ENCODE data around the gene MAD1L1. TPM values are rescaled to one million over a fixed set of nuclear protein-coding genes. Genes with fewer than 3 reads are reported as not detected.

The MAD1L1 gene
- total and polyA plus RNA-seq, 2 of the 8 experiments (the other 6 are each of a cell fraction or from before 2014, with no cell fraction given) = 40.4 to 44.6 TPM

- no peak for TF ChIP-seq KDM5A (IDR thresholded peaks at IDR 0.05; ENCODE audit: low read length)
- no peak for TF ChIP-seq FOSL1 (IDR thresholded peaks at IDR 0.05; ENCODE audit: insufficient read depth, low read depth, low read length)
- TF ChIP-seq KDM4A (IDR thresholded peaks at IDR 0.05; ENCODE audit: low read depth, low read length, severe bottlenecking) = no peak
- TF ChIP-seq CTBP2 (IDR thresholded peaks at IDR 0.05; ENCODE audit: borderline replicate concordance, insufficient read depth, insufficient read length, low read length) = no peak
Measured at GRCh38 chr7:2044883-2045471, 187.8 kb downstream of the MAD1L1 start (continued).
